Panc1 (cell line): ENCODE data around the gene NUP133. TPM values are rescaled to one million over a fixed set of nuclear protein-coding genes. Genes with fewer than 3 reads are reported as not detected.

Source experiments
- ATAC-seq: fragments of 200-7000 bp; cut with Tn5 transposase; 2 replicates; pipeline ENCODE4 v1.9.1; 2020; ENCODE audit warnings: mild to moderate bottlenecking, moderate library complexity
- BruUV-seq: library from RNA; stranded (reverse); fragments of 400-500 nt; replicated peaks from 2 replicates; lab custom pipeline; 2021; lab: Mats Ljungman, UMichigan
- CTCF ChIA-PET: fragments of 300-600 bp; sonication (Branson Sonifier 250); formaldehyde crosslinking; loops from one replicate; lab custom pipeline; 2022; ENCODE audit warnings: antibody characterized with exemption; lab: Charles Lee
- POLR2A ChIA-PET: fragments of 300-600 bp; sonication (Branson Sonifier 250); formaldehyde crosslinking; loops from one replicate; lab custom pipeline; 2022; ENCODE audit warnings: antibody characterized with exemption; lab: Charles Lee
- DNase-seq: peaks from one replicate; pipeline ENCODE4 v3.0.0-alpha.2; 2010; ENCODE audit warnings: low read depth, low spot score
- H3K27ac ChIP-seq: 2 replicates; pipeline ENCODE4 v1.5.1; 2011; ENCODE audit warnings: mild to moderate bottlenecking, low read length, inconsistent platforms
- H3K27me3 ChIP-seq: fragments of 200-500 bp; sonication (Bioruptor generic); 2 replicates; pipeline ENCODE4 v1.6.0; 2014; ENCODE audit warnings: low read length, inconsistent platforms; ENCODE audit not compliant: control insufficient read depth, insufficient read depth
- H3K36me3 ChIP-seq: fragments of 200-500 bp; sonication (Bioruptor generic); 2 replicates; pipeline ENCODE4 v1.5.1; 2014; ENCODE audit warnings: inconsistent platforms, mild to moderate bottlenecking, low read length, moderate library complexity; ENCODE audit not compliant: control insufficient read depth, insufficient read depth
- H3K4me1 ChIP-seq: 2 replicates; pipeline ENCODE4 v1.5.1; 2011; ENCODE audit warnings: inconsistent platforms, mild to moderate bottlenecking, low read length, moderate library complexity; ENCODE audit not compliant: control insufficient read depth, insufficient read depth
- H3K4me3 ChIP-seq, 2 experiments: 2 replicates each; pipeline ENCODE4 v1.5.1; 2011 to 2012; ENCODE audit warnings: low read depth in 2 of 2, low read length in 2 of 2, mild to moderate bottlenecking in 2 of 2, inconsistent platforms in 1 of 2, moderate library complexity in 1 of 2
- H3K9me3 ChIP-seq: fragments of 200-500 bp; sonication (Bioruptor generic); 2 replicates; pipeline ENCODE4 v1.5.1; 2014; ENCODE audit warnings: low read depth, mild to moderate bottlenecking, inconsistent platforms, low read length, moderate library complexity; ENCODE audit not compliant: control insufficient read depth, insufficient read depth
- POLR2AphosphoS5 ChIP-seq: IDR thresholded peaks from 2 replicates; pipeline ENCODE4 v1.6.1; 2012; ENCODE audit warnings: mild to moderate bottlenecking, low read depth, low read length, moderate library complexity
- SIN3A ChIP-seq: IDR thresholded peaks from 2 replicates; pipeline ENCODE4 v1.6.1; 2012; ENCODE audit warnings: low read depth, mild to moderate bottlenecking, low read length, moderate library complexity, borderline replicate concordance; ENCODE audit not compliant: insufficient read depth
- TCF7L2 ChIP-seq: IDR thresholded peaks from 2 replicates; pipeline ENCODE4 v1.6.1; 2011; ENCODE audit warnings: mild to moderate bottlenecking, low read depth, low read length, inconsistent platforms
- in situ Hi-C: cut with HindIII; loops from 2 replicates; pipeline ENCODE4 v1.10.0; 2016; ENCODE audit warnings: low sequenced_read_pairs, low pct_unique_long_range_greater_than_20kb
- intact Hi-C: fragments of 100-400 bp; cut with micrococcal nuclease; formaldehyde crosslinking; loops from one replicate; pipeline ENCODE4 v1.10.0; 2022; ENCODE audit not compliant: unreplicated experiment
- total RNA-seq: library from RNA; stranded (reverse); gene quantifications from one replicate; pipeline ENCODE4 v1.2.1, GENCODE V29; 2021; ENCODE audit not compliant: unreplicated experiment
- TF ChIP-seq, protein P1 (sequence below), 2 experiments: IDR thresholded peaks; 2 replicates each; pipeline ENCODE4 v1.6.1; 2011 to 2012; ENCODE audit warnings: low read depth in 2 of 2, control low read depth in 1 of 2, low read length in 1 of 2, mild to moderate bottlenecking in 1 of 2, moderate library complexity in 1 of 2; ENCODE audit not compliant: insufficient read depth in 1 of 2
- TF ChIP-seq, protein P2 (sequence below): fragments of 450-650 bp; IDR thresholded peaks from 2 replicates; pipeline ENCODE4 v1.5.1; 2017; ENCODE audit warnings: mild to moderate bottlenecking

Gene NUP133
- total RNA-seq, 1 experiment from 2014 or later = 39.5 TPM

DNA sequence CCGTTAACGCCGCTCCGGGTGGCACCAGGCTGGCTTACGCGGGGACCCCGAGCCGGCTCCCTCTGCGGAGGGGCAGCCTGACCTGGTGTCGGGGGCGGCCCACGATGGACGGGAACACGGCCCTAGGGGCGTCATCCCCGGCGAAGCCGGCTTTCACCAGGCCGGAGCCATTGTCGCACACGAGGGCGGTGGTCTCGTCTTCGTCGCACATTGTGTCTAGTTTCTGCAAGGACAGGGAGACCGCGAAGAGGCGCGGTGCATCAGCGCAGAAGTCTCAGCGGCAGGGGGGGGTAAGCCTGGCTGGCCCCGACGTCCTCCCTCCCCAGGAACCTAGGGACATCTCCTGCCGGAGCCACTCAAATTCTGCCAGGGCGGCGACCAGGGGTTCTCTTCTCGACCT lies 75.2 kb downstream of the NUP133 start:
- H3K4me3 ChIP-seq = no peak overlapping the region
- H3K4me1 ChIP-seq = no peaks in the 10 kb centered on the region
- DNase-seq (no peak), ATAC-seq (no peak)
- in situ Hi-C loops = no loop called here
- no peaks in the 10 kb centered on the region for H3K36me3 ChIP-seq
- no peak overlapping the region for H3K27ac ChIP-seq
- H3K9me3 ChIP-seq = no peaks in the 10 kb centered on the region
- ChIA-PET POLR2A (no interaction called here), CTCF (no interaction called here)
- no peaks in the 10 kb centered on the region; the same call in none of the 2 replicates for H3K27me3 ChIP-seq
- TF ChIP-seq TCF7L2 = no peak
- no peak for TF ChIP-seq SIN3A
- TF ChIP-seq, protein P1, sequence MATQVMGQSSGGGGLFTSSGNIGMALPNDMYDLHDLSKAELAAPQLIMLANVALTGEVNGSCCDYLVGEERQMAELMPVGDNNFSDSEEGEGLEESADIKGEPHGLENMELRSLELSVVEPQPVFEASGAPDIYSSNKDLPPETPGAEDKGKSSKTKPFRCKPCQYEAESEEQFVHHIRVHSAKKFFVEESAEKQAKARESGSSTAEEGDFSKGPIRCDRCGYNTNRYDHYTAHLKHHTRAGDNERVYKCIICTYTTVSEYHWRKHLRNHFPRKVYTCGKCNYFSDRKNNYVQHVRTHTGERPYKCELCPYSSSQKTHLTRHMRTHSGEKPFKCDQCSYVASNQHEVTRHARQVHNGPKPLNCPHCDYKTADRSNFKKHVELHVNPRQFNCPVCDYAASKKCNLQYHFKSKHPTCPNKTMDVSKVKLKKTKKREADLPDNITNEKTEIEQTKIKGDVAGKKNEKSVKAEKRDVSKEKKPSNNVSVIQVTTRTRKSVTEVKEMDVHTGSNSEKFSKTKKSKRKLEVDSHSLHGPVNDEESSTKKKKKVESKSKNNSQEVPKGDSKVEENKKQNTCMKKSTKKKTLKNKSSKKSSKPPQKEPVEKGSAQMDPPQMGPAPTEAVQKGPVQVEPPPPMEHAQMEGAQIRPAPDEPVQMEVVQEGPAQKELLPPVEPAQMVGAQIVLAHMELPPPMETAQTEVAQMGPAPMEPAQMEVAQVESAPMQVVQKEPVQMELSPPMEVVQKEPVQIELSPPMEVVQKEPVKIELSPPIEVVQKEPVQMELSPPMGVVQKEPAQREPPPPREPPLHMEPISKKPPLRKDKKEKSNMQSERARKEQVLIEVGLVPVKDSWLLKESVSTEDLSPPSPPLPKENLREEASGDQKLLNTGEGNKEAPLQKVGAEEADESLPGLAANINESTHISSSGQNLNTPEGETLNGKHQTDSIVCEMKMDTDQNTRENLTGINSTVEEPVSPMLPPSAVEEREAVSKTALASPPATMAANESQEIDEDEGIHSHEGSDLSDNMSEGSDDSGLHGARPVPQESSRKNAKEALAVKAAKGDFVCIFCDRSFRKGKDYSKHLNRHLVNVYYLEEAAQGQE (IDR thresholded peaks at IDR 0.05; ENCODE audit: insufficient read depth in 1 of 2, low read depth in 2 of 2, low read length in 1 of 2) = no peak
- TF ChIP-seq, protein P2, sequence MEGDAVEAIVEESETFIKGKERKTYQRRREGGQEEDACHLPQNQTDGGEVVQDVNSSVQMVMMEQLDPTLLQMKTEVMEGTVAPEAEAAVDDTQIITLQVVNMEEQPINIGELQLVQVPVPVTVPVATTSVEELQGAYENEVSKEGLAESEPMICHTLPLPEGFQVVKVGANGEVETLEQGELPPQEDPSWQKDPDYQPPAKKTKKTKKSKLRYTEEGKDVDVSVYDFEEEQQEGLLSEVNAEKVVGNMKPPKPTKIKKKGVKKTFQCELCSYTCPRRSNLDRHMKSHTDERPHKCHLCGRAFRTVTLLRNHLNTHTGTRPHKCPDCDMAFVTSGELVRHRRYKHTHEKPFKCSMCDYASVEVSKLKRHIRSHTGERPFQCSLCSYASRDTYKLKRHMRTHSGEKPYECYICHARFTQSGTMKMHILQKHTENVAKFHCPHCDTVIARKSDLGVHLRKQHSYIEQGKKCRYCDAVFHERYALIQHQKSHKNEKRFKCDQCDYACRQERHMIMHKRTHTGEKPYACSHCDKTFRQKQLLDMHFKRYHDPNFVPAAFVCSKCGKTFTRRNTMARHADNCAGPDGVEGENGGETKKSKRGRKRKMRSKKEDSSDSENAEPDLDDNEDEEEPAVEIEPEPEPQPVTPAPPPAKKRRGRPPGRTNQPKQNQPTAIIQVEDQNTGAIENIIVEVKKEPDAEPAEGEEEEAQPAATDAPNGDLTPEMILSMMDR = no peak
- TF ChIP-seq POLR2AphosphoS5 = no peak
- intact Hi-C loops = no loop called here
- BruUV-seq = no TSS peak

DNA sequence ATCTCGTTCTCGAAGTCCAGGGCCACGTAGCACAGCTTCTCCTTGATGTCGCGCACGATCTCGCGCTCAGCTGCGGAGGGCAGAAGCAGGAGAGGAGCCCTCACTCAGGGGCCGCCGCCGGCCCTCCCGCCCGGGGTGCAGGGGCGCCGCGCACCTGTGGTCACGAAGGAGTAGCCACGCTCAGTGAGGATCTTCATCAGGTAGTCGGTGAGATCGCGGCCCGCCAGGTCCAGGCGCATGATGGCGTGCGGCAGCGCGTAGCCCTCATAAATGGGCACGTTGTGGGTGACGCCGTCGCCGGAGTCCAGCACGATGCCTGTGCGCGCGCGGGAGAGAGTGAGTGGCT lies 76.1 kb downstream of the NUP133 start:
- H3K36me3 ChIP-seq = no peaks in the 10 kb centered on the region
- H3K4me3 ChIP-seq = no peak overlapping the region
- TF ChIP-seq TCF7L2 (no peak), POLR2AphosphoS5 (no peak), SIN3A (no peak)
- TF ChIP-seq, protein P1 (IDR thresholded peaks at IDR 0.05; ENCODE audit: insufficient read depth in 1 of 2, low read depth in 2 of 2, low read length in 1 of 2) = no peak
- TF ChIP-seq, protein P2 = no peak
- no peaks in the 10 kb centered on the region for H3K4me1 ChIP-seq
- intact Hi-C loops = no loop called here
- POLR2A ChIA-PET = no interaction called here
- ATAC-seq (no peak), DNase-seq (no peak)
- H3K27ac ChIP-seq = no peak overlapping the region
- no peaks in the 10 kb centered on the region for H3K9me3 ChIP-seq
- CTCF ChIA-PET = no interaction called here
- H3K27me3 ChIP-seq = no peaks in the 10 kb centered on the region; the same call in none of the 2 replicates
- in situ Hi-C loops = no loop called here
- BruUV-seq = no TSS peak
